ENCODE data around the gene MRS2. TPM values are rescaled to one million over a fixed set of nuclear protein-coding genes. Genes with fewer than 3 reads are reported as not detected.

MRS2 gene
- total RNA-seq, 4 donors from 2014 or later = 23.0 to 41.6 (median 30.6) TPM

DNA sequence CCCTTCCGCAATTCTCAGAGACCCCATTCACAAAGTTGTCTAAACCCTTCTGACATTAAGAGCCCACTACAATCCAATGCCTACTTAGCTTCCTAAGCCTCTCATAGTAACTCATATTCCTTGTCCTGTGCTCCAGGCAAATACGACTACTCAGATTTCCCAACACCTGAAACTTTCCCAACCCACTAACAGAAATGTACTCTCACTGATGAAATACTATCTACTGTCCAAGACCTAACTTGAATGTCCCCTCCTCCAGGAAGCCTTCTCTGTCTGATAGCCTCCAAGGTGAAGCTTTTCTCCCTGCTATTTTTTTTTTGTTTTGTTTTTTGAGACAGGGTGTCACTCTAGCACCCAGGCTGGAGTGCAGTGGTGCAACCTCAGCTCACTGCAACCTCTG is 56.2 kb downstream of the MRS2 start:
- no peak overlapping the region for H3K27ac ChIP-seq
- H3K27me3 ChIP-seq = no peaks in the 10 kb centered on the region
- WGBS, 2 donors (ENCODE audit: low coverage in 1 of 2) = 76 to 100% methylated on average over 2 of the region's 2 CpGs
- no peaks in the 10 kb centered on the region for H3K9me3 ChIP-seq
- H3K36me3 ChIP-seq = peaks cover 0 to 26% of the 10 kb centered on the region in 2 donors
- no peak for ATAC-seq
- H3K4me3 ChIP-seq = no peak overlapping the region
- TF ChIP-seq POLR2A (IDR thresholded peaks at IDR 0.05) (no peak), EP300 (IDR thresholded peaks at IDR 0.05) (no peak), POLR2AphosphoS5 (IDR thresholded peaks at IDR 0.05) (no peak)
- TF ChIP-seq, protein P1, sequence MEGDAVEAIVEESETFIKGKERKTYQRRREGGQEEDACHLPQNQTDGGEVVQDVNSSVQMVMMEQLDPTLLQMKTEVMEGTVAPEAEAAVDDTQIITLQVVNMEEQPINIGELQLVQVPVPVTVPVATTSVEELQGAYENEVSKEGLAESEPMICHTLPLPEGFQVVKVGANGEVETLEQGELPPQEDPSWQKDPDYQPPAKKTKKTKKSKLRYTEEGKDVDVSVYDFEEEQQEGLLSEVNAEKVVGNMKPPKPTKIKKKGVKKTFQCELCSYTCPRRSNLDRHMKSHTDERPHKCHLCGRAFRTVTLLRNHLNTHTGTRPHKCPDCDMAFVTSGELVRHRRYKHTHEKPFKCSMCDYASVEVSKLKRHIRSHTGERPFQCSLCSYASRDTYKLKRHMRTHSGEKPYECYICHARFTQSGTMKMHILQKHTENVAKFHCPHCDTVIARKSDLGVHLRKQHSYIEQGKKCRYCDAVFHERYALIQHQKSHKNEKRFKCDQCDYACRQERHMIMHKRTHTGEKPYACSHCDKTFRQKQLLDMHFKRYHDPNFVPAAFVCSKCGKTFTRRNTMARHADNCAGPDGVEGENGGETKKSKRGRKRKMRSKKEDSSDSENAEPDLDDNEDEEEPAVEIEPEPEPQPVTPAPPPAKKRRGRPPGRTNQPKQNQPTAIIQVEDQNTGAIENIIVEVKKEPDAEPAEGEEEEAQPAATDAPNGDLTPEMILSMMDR (IDR thresholded peaks at IDR 0.05) = no peak
- H3K4me1 ChIP-seq = no peaks in the 10 kb centered on the region

DNA sequence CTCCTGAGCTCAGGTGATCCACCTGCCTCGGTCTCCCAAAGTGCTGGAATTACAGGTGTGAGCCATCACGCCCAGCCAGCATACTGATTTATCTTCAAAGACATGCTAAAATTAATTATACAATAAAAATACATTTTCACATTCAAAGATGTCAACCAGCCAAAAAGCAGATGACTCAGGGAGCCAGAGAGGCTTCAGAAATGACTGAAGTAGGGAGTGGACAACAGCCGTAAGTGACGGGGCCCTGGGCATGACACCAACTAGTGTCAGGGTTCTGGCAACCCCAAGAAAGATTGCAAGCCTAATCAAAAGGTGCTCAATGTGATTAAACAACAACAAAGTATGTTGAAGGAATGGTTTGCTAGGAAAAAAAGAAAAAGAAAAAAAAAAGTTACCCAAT is 58.2 kb downstream of the MRS2 start:
- whole genome bisulfite sequencing, 2 donors (ENCODE audit: low coverage in 1 of 2) = 67 to 74% methylated on average over 2 of the region's 4 CpGs
- TF ChIP-seq EP300 (IDR thresholded peaks at IDR 0.05) (no peak), POLR2AphosphoS5 (IDR thresholded peaks at IDR 0.05) (no peak), POLR2A (IDR thresholded peaks at IDR 0.05) (no peak)
- TF ChIP-seq, protein P1 (IDR thresholded peaks at IDR 0.05) = no peak
- Histone ChIP-seq H3K27ac (no peak overlapping the region), H3K4me1 (no peaks in the 10 kb centered on the region), H3K4me3 (no peak overlapping the region), H3K27me3 (no peaks in the 10 kb centered on the region), H3K9me3 (no peaks in the 10 kb centered on the region), H3K36me3 (peaks cover 0 to 35% of the 10 kb centered on the region in 2 donors)
- ATAC-seq = no peak

DNA sequence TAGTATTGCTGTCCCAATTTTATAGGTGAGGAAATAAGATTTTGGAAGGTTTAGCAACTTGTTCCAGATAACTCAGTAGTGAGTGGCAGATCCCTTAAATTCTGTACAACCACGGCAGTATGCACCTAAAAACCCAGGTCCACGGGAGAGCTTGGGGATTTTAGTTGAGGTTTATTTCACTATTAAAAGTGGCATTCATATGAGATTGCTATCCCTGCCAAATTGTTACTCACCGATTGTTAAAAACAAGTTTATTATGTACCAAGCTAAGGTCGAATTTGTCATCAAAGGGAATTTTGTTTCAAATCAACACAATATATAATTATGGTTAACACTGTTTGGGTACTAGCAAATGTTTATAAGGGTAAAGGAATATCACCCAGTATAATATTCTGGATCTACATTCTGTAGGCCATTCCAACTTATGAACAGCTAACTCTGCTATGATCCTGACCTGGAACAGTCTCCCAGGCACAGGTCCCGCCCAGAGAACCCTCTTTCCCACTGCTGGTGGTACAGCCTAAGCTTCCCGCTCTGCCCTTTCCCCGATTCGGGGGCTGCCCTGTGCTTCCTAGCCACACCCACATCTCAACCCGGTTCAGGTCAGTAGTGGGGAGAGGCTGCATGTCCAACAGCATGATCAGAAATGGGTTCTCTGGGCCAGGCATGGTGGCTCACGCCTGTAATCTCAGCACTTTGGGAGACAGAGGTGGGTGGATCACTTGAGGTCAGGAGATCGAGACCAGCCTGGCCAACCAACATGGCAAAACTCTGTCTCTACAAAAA is 61.7 kb downstream of the MRS2 start:
- H3K36me3 ChIP-seq = peaks cover 0 to 18% of the 10 kb centered on the region in 2 donors
- WGBS, 2 donors (ENCODE audit: low coverage in 1 of 2) = 84 to 92% methylated on average over 3 to 8 of the region's 11 CpGs
- no peak for TF ChIP-seq POLR2AphosphoS5 (IDR thresholded peaks at IDR 0.05)
- TF ChIP-seq EP300 (IDR thresholded peaks at IDR 0.05) = no peak
- ATAC-seq = no peak
- H3K9me3 ChIP-seq = no peaks in the 10 kb centered on the region
- no peaks in the 10 kb centered on the region for H3K27me3 ChIP-seq
- no peak overlapping the region for H3K4me3 ChIP-seq
- no peaks in the 10 kb centered on the region for H3K4me1 ChIP-seq
- H3K27ac ChIP-seq = no peak overlapping the region

DNA sequence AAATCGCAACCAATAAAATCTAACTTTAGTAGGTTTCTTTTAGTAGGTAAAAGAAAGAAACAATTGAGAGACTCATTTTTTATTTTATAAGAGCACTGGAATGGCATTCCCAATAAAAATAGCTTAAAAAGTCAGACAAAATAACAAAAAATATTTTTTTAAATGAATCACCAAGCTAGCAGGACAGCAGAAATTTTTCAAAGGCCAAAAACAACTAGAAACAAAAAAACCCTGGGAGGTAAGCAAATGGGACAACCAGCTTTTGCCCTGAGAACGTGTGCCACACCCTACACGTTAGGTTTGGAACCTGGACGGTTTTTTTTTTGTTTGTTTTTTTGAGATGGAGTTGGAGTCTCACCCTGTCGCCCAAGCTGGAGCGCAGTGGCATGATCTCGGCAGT is 67.1 kb downstream of the MRS2 start:
- Histone ChIP-seq H3K9me3 (no peaks in the 10 kb centered on the region), H3K4me1 (no peaks in the 10 kb centered on the region), H3K4me3 (no peak overlapping the region), H3K36me3 (peaks cover 0 to 20% of the 10 kb centered on the region in 2 donors), H3K27me3 (no peaks in the 10 kb centered on the region), H3K27ac (no peak overlapping the region)
- ATAC-seq = no peak
- TF ChIP-seq EP300 (IDR thresholded peaks at IDR 0.05) = no peak
- TF ChIP-seq POLR2A (IDR thresholded peaks at IDR 0.05) = no peak
- TF ChIP-seq, protein P1 (IDR thresholded peaks at IDR 0.05) = no peak
- no peak for TF ChIP-seq POLR2AphosphoS5 (IDR thresholded peaks at IDR 0.05)
- 88% methylated on average over 3 to 6 of the region's 7 CpGs for WGBS, 2 donors (ENCODE audit: low coverage in 1 of 2)

DNA sequence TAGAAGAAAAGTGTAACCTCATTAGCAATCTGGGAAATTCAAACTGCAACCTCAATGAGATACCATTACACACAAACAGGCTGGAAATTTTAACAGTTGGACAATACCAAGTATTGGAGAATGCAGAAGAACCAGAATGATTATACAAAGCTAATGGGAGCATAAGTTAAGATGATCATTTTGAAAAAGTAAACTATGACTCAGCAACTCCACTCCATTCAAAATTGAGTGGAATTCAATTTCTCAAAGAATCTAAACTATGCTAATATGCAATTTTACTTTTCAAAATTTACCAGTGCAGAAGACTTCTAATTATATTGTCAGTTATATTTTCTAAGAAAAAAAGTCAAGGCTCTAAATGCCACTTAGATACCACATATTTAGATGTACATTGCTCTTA is 69.4 kb downstream of the MRS2 start:
- H3K27me3 ChIP-seq = no peaks in the 10 kb centered on the region
- H3K4me3 ChIP-seq = no peak overlapping the region
- H3K4me1 ChIP-seq = no peaks in the 10 kb centered on the region
- H3K9me3 ChIP-seq = no peaks in the 10 kb centered on the region
- no peak for ATAC-seq
- peaks cover 0 to 6% of the 10 kb centered on the region in 2 donors for H3K36me3 ChIP-seq
- TF ChIP-seq POLR2A (IDR thresholded peaks at IDR 0.05) = no peak
- TF ChIP-seq, protein P1 (IDR thresholded peaks at IDR 0.05) = no peak
- no peak for TF ChIP-seq EP300 (IDR thresholded peaks at IDR 0.05)
- no peak for TF ChIP-seq POLR2AphosphoS5 (IDR thresholded peaks at IDR 0.05)
- no peak overlapping the region for H3K27ac ChIP-seq

Small RNA genes lying within 50 kb of the gene (small RNA-seq; reads per million reads assigned to genes)
- gene RNU6-391P = 0 reads per million in 4 donors

Other genes starting within 250 kb of the MRS2 start
- gene DCDC2, start 44.9 kb upstream of the MRS2 start, total RNA-seq = under 1 TPM in 1 of 4 donors, not detected in 3; 0.15 TPM
- 1 to 10 TPM; 3.8 to 7.8 (median 5.6) TPM for gene GPLD1, start 86.6 kb downstream of the MRS2 start, total RNA-seq
- 1 to 10 TPM; 1.5 to 3.4 (median 3.1) TPM for gene ALDH5A1, start 92.0 kb downstream of the MRS2 start, total RNA-seq
- gene KIAA0319, start 243.3 kb downstream of the MRS2 start, total RNA-seq = under 1 TPM in 1 of 4 donors, not detected in 3; 0.27 TPM